Measurements from ENCODE around the gene TMEM121.

Gene TMEM121

DNA sequence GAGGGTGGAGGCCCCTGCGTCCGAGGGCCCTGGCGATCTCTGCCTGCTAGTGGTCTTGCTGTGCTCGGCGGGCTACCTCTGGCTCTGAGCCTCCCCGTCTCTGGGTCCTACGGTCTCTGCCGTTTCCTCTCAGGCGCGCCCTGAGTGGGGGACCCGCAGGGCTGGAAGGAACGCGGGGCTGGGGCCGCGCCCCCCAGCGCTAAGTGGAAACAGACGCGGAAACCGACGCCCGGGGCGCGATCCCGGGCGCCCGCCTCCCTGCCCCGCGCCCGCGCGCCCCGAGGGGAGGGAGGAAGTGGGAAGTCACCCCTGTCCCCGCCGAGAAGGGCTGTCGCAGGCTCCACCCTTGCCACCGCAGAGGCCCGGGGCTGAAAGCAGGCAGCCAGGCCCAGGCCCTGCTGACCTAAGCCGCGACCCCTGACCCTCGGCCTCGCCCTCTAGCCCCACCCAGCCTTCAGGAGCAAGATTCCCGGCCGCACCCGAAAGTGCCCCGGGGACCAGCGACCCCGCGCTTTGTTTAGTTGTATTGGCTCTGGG lies 38.9 kb upstream of the TMEM121 start:
- DNase-seq = no peak

DNA sequence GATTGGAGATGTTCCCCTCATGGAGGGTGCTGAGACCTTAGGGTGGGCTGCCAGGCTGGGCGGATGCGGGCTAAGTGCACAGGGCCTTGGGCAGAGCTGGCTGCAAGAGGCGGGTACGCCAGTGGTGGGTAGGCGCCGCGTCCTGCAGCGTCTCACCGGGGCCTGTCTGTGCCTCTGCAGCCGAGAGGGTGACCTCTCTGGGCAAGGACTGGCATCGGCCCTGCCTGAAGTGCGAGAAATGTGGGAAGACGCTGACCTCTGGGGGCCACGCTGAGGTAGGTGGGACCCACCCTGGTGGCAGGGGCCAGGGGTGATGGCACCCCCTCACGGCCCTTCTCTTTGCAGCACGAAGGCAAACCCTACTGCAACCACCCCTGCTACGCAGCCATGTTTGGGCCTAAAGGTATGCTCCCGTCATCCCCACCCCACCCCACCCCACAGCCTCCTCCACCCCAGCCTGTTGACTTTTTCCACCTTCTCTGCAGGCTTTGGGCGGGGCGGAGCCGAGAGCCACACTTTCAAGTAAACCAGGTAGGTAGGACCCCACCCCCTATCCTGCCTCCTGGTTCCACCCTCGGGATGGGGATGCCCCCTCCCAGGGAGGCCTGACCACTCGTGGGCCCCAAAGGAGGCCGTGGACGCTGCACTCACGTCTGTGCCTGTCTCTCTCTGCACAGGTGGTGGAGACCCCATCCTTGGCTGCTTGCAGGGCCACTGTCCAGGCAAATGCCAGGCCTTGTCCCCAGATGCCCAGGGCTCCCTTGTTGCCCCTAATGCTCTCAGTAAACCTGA lies 38.2 kb upstream of the TMEM121 start:
- DNase-seq = no peak

DNA sequence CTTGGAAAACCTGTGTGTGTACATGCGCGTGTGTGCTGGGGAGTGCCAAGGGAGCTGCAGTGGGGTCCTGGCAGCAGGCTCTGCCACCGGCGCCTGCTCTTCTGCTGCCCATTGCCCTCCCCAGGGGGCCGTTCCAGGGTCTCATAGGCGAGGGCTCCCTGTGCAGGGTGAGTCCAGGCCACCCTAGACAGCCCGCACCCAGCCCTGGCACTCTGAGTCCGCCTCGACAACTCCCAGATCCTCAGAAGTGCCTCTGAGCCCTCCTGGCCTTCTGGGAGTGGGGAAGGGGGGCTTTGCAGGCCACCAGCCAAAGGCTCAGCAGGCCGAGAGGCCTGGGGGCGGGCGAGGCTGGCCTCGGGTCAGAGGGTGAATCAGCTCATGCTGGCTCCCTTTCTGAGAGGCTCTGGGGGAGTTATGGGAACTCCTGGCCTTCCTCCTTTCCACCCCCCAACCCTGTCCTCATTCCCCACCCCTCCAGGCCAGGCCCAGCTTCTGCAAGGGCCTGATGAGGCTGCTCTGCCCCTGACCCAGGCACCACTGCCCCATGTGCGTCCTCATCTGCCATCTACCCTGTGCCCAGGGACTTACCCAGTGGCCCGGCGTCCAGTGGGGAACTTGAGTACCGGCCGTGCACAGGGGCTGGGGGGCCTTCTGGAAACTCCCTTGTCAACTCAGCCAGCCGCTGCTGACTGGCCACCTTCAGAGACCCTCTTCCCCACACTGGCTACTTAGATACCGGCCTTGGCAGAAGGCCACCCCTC lies 37.4 kb upstream of the TMEM121 start:
- peak; percentile 59 for DNase-seq

DNA sequence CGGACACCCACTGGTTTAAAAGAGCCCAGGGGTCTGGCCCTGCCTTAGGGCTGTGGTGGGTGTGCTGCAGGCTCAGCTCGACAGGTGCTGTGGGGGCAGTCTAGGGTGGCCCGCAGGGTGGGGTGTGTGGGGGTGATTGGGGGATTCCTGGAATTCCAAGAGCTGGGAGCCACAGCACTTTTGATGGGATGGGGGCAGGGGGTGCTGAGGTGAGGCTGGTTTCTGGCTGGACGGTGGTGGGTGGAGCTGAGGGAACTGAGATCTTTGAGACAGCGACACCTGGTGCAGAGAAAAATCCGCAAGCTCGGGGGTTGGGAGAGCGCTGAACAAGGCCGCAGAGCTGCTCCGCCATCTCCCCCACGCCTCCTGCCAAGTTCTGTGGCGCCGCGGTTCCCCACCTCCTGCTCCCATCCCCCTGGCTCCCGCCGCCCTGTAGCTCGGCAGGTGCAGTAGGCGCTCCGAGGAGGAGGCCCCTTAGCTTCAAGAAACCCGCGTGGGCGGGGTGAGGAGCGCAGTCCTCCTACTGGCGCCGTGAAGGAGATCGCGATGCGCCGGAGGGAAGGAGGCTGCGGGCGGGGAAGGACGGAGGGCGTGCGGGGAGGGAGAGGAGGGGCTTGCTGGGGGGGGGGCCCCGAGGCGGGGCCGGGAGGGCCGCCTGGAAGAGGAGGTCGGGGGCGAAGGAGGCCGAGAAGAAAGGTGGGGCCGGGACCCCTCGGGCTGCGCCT lies 36.7 kb upstream of the TMEM121 start:
- DNase-seq = peak; percentile 89

DNA sequence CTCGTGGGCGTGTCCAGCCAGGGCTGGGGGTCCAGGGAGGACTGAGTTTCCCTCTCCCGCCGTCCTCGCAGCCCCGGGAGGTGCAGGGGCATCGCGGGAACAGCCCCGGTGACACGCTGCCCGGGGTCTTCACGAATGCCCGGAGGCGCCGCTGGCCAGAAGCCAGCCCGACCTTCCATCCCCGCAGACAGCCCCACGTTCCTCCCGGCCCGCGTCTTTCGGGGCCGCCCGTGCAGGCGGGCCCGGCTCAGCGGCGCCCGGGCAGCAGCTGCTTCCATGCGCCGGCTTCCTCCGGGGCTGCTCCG lies 36.2 kb upstream of the TMEM121 start:
- no peak for DNase-seq

DNA sequence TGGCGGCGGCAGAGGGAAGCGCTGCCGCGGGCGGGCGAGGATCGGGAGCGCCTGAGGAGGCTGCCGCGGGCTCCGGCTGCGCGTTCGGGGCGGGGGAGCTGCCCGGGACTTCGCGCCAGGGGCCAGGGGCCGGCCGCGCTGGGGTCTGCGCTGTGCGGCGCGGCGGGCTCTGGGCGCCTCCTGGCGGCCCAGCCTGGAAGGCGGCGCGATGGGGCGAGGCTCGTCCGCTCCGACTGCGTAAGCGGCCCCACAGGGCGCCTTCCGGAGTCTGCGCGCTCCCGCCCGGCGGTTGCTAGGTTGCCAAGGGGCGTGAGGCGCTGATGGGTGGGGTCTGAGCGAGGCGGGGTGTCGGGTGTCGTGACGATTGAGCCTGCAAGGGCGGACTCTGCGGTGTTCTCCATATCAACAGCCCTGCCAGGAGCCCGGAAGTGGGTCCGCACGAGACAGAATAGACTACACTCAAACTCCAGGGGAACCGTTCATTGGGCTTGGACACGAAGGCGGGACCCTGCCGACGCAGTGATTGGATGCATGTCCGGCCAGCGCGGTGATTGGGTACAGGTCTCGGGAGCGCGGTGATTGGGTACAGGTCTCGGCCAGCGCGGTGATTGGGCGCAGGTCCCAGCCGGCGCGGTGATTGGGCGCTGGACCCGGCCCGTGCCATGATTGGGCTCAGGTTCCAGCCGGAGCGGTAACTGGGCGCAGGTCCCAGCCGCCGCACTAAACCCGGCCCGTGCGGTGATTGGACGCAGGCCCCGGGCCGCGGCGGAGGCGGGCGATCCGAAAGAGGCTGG lies 35.6 kb upstream of the TMEM121 start, which contains the start of gene TEDC1:
TEDC1 (plus strand) TSS at position 675 of the 794 bp plus-strand sequence. CDS start 130 bp downstream, outside the sequence.
- peak; percentile 100 for DNase-seq

DNA sequence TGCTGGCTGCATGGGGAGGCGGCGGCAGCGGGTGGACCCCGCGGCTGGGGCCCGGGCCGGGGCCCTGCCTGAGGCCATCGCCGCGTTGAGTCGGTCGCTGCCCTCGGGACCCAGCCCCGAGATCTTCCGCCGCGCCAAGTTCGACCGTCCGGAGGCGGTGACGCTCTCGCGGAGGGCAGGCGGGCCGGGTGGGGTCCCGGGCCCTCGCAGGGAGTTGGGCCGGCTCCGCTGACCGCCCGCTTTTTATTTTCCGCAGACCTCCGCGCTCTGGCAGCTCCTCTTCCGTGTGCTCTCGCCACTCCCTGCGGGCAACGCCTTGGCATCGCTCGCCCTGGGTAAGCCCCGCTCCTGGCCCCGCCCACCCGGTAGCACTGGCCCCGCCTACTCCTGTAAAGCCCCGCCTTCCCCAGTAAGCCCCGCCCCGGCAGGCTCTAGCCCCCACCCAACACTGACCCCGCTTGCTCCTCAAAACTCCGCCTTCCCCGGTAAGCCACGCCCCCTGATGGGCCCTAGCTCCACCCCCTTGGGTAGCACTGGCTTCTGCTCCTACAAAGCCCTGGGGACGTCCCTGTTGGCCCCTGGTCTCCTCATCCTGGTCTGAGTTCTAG lies 34.9 kb upstream of the TMEM121 start:
- DNase-seq = peak; percentile 46

DNA sequence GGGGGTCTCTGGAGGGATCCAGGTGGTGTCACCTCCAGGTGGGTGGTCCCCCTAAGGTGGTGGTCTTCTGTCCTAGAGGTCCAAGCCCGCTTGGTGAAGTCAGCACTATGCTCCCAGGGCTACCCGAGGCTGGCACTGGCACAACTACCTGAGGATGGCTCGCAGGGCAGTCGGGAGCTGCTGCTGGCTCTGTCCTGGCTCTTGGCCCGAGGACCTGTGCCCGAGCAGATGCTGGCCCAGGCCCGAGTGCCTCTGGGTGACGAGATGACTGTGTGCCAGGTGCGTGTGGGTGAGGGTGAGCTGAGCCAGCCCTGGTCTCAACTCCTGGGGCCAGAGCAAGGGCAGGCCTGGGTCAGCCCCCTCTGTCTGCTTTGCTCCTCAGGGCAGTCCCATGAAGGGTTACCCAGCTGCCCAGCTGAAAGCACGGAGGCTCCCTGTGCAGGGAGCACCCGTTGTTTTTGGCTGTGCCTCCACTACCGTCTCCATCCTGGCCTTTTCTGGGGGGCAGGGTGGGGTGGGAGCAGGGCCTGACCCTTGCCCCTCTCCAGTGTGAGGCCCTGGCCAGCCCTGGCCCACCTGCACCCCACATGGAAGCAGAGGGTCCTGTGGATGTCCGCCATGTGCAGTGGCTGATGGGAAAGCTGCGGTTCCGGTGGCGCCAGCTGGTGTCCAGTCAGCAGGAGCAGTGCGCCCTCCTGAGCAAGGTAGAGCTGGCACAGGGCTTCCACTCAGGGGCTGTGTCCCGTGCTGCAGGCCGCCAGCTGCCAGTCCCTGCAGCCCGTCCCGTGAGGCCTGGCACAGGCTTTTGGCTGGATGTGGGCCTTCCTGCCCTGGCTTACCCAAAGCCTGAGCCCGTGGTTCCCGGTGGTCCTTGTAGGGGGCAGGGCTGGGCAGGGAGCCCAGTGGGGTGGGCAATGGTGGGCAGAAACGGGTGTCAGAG lies 34.1 kb upstream of the TMEM121 start:
- DNase-seq = no peak

DNA sequence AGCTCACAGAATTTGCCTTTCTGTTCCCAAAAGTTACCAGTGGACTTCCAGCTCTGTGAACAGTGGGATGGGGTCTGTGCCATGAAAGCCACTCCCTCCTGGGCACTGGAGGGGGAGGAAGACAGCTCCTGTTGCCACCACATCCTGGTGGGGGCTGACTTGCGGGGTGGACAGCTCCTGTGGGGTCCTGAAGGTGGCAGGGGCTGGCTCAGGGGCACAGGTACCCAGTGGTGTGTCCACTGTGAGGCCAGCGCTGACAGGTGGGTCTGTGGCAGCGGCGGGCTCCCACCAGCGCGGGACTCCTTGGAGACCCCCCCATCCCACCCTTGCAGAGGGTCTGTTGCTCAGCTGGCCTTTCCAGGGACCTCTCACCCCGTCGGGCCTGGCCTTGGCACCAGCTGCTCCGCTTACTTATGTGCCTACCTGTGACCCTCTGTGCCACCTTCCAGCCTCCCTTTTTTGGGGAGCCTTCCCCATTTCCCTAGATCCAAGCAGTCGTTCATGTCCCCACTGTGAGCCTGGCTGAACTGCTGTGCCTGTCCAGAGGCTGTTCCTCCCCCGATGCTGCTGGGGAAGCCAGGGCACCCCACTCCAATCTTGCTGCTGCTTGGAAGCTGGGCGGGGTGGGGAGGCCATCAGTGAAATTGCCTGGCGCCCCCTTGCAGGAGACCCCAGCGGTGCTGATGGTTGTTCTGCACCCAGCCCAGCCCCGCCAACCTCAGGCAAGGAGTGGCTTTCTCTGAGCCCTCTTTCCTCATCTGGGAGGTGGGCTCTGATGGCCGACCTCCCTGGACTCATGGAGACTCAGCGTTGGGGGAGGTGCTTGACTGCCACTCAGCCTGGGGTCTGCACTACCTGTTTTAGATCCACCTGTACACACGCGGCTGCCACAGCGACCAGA lies 33.2 kb upstream of the TMEM121 start:
- DNase-seq = no peak

DNA sequence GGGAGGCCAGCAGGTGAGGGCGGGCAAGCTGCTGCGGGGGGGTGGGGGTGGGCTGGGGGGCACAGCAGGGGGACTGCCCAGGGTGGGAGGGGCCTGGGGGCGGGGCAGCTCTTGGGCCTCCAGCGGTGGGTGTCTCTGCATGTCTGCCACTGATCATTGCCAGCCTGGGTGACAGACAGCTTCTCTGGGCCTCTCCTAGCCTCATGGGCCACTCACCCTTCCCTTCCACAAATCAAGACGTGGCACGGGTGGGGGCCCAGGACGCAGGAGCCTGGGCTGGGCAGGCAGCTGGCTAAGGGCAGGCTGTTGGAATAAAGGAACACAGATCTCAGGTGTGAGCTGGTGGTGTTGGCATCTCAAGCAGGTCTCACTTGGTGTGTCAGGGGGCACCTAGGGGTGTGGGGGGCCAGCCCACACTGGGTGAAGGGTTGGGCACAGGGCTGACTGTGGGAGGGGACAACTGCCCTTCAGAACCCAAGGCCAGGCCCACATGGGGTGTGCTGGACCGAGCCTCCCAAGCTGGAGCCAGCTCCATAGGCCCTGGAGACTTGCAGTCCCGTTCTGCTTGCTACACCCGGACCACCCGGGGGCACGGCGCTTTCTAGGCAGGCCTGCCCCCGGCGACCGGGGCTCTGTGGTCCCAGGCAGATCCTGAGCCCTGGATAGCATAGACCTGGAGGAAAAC lies 32.3 kb upstream of the TMEM121 start:
- DNase-seq = no peak

DNA sequence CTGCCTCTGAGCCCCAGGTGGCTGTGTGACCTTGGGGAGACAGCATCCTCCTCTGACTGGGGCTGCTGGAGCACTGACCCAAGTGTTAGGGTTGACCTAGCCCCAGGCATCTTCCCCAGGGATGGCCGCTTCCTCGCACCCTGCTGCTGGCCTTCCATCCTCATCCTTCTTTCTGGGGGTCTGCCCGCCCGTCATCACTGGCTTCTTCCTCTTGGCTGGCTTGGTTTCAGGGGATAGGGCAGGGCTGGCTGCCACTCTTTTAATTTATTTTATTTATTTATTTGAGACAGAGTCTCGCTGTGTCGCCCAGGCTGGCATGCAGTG lies 31.8 kb upstream of the TMEM121 start:
- no peak for DNase-seq

DNA sequence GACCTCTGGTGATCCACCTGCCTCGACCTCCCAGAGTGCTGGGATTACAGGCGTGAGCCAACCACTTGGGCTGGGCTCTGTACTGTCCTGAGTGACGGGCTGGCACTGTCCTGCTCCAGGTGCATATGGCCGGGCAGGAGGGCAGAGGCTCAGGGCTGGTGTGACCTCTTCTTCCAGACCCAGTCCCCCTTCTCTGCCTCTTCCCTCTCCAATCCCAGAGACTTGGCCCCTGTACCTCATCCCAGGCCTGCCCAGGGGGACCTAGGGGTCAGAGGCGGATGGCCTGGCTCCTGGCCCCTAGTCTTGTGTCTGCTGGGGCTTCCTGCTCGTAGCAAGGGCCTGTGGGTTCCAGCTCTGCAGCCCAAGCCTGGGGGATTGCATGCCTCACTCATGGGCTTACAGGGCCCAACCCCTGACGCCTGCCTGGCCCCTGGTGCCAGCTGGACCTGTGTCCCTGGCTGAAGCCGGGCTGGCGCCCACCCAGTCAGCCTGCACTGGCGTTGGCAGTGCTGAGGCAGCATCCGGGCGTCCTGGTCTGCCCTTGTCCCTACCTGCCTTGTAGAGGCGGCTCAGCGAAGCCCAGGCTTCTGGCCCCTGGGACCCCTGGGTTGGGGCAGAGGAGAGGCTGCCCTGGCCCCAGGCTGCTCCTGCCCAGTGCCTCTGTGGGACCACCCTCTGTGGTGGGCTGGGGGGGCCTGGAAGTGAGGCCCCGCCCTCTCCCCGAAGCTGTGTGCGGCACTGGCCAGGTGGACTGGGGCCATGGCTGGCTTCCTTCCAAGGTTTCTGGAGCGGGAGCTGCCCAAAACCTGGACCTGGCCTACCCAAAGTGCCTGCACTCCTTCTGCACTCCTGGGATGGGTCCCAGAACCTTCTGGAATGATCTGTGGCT lies 31.0 kb upstream of the TMEM121 start:
- DNase-seq = no peak

DNA sequence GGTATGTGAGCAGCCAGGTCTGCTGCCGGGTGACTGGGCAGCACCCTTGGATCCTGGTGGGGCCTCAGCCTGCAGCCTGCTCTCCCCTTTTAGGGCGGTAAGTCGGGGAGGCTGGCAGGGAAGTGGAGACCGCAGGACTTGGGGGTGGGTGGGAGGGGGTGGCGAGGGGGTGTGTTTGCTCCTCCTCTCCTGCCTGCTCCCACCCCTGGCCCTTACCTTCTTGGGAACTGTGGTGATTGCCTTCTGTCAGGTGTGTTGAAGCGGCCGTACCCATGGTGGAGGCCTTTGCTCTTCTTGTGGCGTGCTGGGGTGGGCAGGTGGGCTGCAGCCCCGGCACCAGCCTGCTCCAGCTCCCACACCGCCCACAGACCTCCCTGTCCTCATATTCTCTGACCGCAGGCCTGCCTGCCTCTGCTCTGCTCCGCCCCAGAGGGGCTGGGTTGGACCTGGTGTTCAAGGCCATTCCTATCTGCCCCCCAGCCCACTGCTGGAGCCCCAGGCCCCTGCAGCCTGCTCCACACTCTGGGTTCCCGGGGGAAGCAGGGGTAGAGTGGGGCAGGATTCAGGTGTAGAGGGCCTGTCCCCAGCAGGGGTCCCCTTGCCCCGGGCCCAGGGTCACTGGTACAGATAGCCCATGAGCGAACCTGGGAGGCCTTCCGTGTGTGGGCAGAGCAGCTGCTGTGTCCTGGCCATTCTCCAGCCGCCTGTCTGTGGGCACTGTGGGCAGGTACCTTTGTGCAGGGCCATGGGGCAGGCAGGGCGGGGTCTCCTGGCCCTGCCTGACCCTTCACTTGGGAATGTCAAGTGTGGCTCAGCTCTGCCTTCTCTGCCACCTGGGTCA lies 30.2 kb upstream of the TMEM121 start:
- DNase-seq = no peak

DNA sequence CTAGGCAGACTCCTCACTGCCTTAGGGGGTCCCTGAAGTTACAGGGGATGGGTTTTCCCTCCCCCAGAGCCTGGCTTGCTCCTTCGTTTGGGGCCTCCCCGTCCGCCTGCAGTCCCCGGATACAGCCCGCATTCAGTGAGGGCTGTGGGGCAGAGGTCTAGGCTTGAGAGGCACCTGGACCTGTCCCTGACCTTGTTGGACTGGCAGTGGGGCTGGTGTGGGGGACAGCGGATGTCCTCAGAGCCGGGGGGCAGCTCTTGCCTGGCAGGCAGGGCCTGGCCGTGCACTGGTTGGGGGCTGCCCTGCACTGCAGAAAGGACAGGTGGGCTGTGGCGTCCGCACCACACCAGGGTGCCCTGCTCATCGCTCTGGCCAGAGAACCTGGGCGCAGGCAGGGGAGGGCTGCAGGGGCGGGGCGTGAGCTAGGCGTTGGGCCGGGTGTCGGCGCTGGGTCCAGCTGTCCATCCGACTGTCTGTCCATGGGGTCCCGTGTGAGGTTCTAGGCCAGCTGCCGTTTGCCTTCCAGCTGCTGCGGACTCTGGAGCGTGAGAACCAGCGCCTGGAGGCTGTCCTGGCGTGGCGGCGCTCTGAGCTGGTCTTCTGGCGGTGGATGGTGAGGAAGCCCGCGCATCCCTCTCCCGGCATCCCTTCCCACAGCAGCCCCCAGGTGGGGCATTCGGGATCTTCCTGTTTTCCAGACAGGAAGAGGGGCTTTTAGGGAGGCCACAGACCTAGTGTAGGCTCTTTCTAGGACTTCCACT lies 29.4 kb upstream of the TMEM121 start:
- no peak for DNase-seq

DNA sequence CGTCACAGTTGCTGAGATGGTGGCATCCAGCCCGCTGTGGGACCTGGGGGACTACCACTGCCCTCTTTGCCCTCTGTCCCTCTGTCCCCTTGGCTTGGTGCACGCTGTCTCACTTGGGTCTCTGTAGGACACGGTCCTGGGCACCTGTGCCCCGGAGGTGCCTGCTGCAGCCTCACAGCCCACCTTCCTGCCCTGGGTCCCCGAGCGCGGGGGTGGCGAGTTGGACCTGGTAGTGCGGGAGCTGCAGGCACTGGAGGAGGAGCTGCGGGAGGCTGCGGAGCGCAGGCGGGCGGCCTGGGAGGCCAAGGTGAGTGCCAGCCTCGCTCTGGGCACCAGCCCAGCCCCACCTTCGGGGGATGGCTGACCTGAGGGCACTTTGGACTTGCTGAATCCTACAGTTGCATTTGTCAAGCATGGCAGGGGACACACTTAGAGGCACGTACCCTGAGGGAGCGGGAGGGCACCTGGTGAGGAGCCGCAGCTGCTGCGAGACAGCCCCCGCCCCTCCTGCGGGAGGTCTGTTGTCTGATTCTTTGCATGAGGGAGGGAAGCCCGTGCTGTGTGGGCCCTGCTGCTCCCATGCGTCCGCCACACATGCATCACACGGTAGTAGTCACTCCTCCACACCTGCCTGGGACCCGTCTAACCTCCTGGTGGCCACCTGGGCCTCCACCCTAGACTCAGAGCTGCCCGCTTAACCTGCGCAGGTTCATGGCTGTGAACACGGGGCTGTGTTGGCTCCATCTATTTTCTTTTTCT lies 28.5 kb upstream of the TMEM121 start:
- no peak for DNase-seq
